ENCODE results near the gene SPRED1. TPM values are rescaled to one million over a fixed set of nuclear protein-coding genes. Genes with fewer than 3 reads are reported as not detected.
A peak's percentile ranks its signal among the peaks of the same experiment; 100 is the strongest.

SPRED1 gene
- total RNA-seq = 15.6 and 16.3 TPM in 2 replicates

DNA sequence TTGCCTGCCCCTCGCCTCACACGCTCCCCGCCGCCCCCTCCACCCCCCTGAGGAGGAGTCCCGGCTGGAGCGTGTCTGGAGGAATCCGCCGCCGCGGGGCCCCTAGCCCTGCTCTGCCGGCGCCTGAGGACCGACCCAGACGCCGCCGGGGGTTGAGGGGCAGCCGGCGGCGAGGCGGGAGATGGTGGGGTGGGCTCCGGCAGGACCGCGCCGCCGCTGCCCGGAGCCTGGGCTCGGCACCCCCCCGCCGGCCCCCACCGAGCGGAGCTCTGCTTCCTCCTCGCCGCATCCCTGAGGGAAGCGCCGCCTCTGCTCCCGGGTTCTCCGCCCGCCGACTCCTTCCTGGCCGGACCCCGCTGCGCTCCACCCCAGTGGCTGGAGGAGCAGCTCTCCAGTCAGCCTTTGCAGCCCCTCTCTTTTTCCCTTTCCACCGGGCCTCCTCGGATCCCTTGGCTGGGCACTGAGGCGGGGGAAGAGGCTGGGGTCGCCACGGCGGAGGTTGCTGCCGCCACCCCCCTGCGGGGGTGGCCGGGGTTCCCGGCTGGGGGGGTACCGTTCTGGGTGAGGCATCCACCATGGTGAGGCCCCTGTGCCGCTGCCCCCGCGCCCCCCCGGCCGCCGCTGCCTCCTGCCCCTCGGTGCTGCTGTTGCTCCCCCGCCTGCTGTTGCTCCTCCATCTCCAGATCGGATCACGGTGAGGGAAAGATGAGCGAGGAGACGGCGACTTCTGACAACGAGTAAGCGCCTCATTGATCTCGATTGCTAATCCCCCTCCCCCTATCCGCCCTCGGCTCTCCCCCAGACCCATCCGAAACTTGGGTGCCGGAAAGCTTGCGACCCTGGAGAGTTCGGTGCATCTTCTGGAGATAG is at the start of gene SPRED1:
TSS of gene SPRED1 (plus strand) at position 356 of the 870 bp plus-strand sequence. CDS start at position 706, 350 bp downstream.
- no peaks in the 10 kb centered on the region for H3K27me3 ChIP-seq (ENCODE audit: control insufficient read depth, insufficient read depth, low read length)
- TF ChIP-seq, protein P1, sequence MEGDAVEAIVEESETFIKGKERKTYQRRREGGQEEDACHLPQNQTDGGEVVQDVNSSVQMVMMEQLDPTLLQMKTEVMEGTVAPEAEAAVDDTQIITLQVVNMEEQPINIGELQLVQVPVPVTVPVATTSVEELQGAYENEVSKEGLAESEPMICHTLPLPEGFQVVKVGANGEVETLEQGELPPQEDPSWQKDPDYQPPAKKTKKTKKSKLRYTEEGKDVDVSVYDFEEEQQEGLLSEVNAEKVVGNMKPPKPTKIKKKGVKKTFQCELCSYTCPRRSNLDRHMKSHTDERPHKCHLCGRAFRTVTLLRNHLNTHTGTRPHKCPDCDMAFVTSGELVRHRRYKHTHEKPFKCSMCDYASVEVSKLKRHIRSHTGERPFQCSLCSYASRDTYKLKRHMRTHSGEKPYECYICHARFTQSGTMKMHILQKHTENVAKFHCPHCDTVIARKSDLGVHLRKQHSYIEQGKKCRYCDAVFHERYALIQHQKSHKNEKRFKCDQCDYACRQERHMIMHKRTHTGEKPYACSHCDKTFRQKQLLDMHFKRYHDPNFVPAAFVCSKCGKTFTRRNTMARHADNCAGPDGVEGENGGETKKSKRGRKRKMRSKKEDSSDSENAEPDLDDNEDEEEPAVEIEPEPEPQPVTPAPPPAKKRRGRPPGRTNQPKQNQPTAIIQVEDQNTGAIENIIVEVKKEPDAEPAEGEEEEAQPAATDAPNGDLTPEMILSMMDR (IDR thresholded peaks at IDR 0.05; ENCODE audit: insufficient read depth, low read length, severe bottlenecking) = no peak
- peak within 1 kb of the TSS; percentile 77 for H3K4me3 ChIP-seq (ENCODE audit: low read depth, low read length)
- H3K36me3 ChIP-seq (ENCODE audit: control insufficient read depth, insufficient read depth, low read length) = no peaks in the 10 kb centered on the region
- FAIRE-seq (no peak), DNase-seq (ENCODE audit: low read depth) (no peak)

DNA sequence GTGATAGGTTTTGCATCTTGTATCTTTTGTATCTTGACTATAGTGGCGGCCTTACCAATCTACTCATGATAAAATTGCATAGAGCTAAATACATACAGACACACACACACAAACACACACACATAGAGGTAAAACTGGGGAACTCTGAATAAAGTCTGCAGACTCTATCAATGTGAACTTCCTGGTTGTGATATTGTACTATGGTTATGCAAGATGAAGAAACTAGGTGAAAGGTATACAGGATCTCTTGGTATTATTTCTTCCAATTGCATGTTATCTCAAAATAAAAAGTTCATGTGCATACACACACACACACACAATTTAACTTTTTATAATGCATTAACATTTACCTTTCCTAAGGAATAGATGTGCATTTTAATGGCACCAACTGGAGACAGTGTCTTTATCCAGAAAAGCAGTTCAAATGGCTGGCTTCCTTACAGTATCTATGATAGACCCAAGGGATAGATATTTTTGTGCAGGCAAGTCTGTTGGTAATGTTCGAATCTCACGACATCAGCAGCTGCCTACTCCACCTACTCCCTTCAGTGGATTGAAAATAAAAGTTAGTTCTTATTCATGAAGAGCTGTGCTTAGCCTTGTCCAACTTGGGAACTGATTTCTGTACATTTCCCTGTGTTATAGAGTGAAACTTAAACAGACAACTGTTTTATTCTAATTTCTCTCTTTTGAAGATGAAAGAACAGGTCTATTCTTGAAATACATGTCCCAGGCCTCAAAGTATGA is 46.9 kb upstream of the SPRED1 start:
- Histone ChIP-seq H3K27me3 (ENCODE audit: control insufficient read depth, insufficient read depth, low read length) (peaks cover 2% of the 10 kb centered on the region), H3K4me3 (ENCODE audit: low read depth, low read length) (no peak overlapping the region), H3K36me3 (ENCODE audit: control insufficient read depth, insufficient read depth, low read length) (no peaks in the 10 kb centered on the region)
- no peak for DNase-seq (ENCODE audit: low read depth)
- FAIRE-seq = no peak
- TF ChIP-seq, protein P1 (IDR thresholded peaks at IDR 0.05; ENCODE audit: insufficient read depth, low read length, severe bottlenecking) = no peak

DNA sequence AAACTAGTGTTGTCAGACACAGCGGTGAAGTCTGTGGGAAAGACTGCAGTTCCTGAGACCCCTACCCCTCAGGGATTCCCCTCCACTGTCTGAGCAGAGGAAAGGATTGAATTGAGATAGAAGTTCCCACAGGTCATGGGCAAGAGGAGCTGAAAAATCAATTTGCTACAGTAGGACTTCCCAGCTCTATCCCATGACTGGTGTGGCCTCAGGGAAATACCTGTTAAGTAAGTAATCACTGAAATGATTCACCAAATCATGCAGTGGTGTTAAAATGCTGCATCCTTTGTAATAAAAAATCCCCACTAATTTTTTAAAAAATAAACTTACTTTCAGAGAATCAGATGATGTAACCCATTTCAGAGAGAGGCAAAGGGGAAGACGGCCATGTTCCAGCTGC is 45.0 kb upstream of the SPRED1 start:
- H3K36me3 ChIP-seq (ENCODE audit: control insufficient read depth, insufficient read depth, low read length) = no peaks in the 10 kb centered on the region
- peaks cover 2% of the 10 kb centered on the region for H3K27me3 ChIP-seq (ENCODE audit: control insufficient read depth, insufficient read depth, low read length)
- peak; percentile 88 for DNase-seq (ENCODE audit: low read depth)
- TF ChIP-seq, protein P1 (IDR thresholded peaks at IDR 0.05; ENCODE audit: insufficient read depth, low read length, severe bottlenecking) = no peak
- no peak for FAIRE-seq
- no peak overlapping the region for H3K4me3 ChIP-seq (ENCODE audit: low read depth, low read length)

DNA sequence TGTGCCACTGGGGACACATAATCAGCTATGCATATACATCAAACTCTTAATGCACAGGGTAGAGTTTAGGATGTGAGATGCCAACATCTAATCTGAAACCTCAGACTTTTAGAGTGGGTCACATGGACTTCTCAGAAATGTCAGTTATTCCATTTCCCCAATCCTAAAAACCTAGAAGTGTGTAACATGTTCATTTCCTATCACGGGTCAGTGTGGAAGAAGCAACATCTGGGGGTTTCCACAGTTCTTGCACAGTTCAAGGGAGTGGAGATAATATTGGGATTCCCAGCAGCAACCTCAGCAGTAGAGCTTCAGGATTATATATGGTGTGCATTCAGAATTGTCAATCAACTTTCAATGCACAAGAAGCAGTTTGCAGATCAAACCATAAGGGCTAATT is 44.4 kb upstream of the SPRED1 start:
- TF ChIP-seq, protein P1 (IDR thresholded peaks at IDR 0.05; ENCODE audit: insufficient read depth, low read length, severe bottlenecking) = no peak
- Histone ChIP-seq H3K36me3 (ENCODE audit: control insufficient read depth, insufficient read depth, low read length) (no peaks in the 10 kb centered on the region), H3K27me3 (ENCODE audit: control insufficient read depth, insufficient read depth, low read length) (peaks cover 2% of the 10 kb centered on the region), H3K4me3 (ENCODE audit: low read depth, low read length) (no peak overlapping the region)
- DNase-seq (ENCODE audit: low read depth) (no peak), FAIRE-seq (no peak)

DNA sequence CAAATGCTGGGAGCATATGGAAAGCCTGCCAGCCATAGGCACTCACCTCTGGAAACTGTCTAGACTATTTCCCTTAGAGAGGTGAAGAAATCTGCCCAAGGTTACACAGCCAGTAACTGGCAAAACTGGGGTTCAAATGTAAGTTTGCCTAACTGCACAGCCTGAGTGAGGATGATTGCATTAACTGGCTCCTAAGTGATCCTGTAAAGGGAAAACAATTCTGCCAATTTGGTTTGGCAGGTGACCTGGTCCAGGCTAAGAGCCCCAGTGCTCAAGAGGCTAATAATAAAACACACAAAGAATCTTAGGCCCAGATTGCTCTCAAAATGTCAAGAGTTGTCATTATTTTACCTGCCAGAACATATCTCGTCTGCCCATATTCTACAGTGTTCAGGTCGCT is 43.9 kb upstream of the SPRED1 start:
- TF ChIP-seq, protein P1 (IDR thresholded peaks at IDR 0.05; ENCODE audit: insufficient read depth, low read length, severe bottlenecking) = no peak
- Histone ChIP-seq H3K27me3 (ENCODE audit: control insufficient read depth, insufficient read depth, low read length) (peaks cover 2% of the 10 kb centered on the region), H3K4me3 (ENCODE audit: low read depth, low read length) (no peak overlapping the region), H3K36me3 (ENCODE audit: control insufficient read depth, insufficient read depth, low read length) (no peaks in the 10 kb centered on the region)
- no peak for FAIRE-seq
- peak; percentile 53 for DNase-seq (ENCODE audit: low read depth)

All from bronchial epithelial cell (primary cell).